GM18499 (cell line): Measurements from ENCODE around the gene CKS2.
"Not testable (repeated sequence)": the region's sequence is repeated elsewhere in the genome, so short reads cannot be mapped to it uniquely, and the experiment has no call there.

Experiments used
- ATAC-seq: cut with Tn5 transposase; IDR thresholded peaks from one replicate; pipeline ENCODE4 v1.9.1; 2021; ENCODE audit warnings: moderate number of reproducible peaks; ENCODE audit not compliant: insufficient read depth, unreplicated experiment

Gene CKS2

DNA sequence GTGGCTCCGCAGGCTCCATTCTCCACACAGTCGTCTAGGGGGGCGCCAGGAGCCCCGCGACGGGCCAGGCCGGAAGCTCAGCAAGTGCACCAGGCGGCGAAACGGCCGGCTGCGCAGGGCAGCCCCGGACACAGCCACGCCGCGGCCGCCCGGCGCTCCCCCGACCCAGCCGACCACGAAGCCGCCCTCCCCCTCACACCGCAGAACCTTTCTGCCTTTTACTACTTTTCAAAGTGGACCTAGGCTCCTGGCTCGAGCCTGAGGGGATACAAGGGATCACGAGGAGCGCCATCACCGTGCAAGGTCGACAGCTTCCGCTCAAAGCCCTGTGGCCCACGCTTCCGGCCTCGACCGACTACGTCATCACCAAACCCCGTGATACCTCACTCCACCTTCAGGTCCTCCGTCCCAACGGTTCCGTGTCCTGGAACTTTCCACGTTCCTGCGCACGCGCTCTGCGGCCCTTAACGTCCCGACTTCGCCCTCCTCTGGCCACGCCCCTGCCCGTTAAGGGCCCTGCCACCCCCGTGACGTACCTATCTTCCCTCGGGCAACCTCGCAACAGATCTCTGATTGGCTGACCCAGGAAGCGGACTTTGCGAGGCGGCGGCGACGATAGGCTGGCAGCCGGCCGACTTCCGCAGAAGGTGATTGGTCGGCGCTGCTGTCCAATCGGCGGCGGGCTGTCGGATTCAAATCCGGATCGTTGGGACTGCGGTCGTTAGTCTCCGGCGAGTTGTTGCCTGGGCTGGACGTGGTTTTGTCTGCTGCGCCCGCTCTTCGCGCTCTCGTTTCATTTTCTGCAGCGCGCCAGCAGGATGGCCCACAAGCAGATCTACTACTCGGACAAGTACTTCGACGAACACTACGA, at the start of gene CKS2:
Gene CKS2 (plus strand): TSS at position 721 of the 871 bp plus-strand sequence. CDS start 98 bp downstream, at position 819.
- peak; percentile 88 for ATAC-seq

- ATAC-seq, result no peak
Observed at GRCh38 chr9:89273528-89274279, 37.3 kb upstream of the CKS2 start.

GRCh38 chr9:89274838-89275237, 36.2 kb upstream of the CKS2 start:
- ATAC-seq, result no peak

- not testable (repeated sequence) for ATAC-seq
Observed at GRCh38 chr9:89276040-89276439, 35.0 kb upstream of the CKS2 start.

DNA sequence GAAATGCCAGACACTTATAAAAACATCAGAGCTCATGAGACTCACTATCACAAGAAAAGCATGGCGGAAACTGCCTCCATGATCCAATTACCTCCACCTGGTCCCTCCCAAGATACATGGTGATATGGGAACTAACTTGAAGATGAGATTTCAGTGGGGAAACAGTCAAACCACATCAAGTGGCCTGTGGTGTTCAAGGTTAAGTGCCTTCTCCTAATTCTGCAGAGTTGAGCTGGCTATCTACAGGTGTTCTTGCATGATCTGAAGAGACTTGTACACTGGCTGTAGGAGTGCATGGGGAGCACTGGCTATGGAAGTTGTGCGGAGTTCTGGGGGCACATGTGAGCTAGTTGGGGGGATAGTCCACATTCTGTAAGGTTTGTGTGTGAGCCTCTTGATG, 34.0 kb upstream of the CKS2 start:
- no peak for ATAC-seq

- no peak for ATAC-seq
Observed at GRCh38 chr9:89277454-89277853, 33.5 kb upstream of the CKS2 start.

DNA sequence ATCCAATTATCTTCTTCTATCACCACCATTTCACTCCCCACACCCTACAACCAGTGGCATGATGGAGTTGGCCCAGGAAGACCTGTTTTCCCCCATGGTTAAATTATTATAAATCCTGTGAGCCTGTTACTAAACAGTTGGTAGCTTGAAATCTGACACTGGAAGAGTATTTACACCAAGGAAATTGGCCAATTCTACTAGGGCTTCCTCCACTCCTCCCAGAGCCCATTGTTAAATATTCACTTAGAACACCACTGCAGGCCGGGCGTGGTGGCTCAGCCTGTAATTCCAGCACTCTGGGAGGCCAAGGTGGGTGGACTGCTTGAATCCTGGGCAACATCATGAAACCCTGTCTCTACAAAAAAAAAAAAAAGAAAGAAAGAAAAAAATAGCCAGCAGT, 32.4 kb upstream of the CKS2 start:
- ATAC-seq, result no peak

DNA sequence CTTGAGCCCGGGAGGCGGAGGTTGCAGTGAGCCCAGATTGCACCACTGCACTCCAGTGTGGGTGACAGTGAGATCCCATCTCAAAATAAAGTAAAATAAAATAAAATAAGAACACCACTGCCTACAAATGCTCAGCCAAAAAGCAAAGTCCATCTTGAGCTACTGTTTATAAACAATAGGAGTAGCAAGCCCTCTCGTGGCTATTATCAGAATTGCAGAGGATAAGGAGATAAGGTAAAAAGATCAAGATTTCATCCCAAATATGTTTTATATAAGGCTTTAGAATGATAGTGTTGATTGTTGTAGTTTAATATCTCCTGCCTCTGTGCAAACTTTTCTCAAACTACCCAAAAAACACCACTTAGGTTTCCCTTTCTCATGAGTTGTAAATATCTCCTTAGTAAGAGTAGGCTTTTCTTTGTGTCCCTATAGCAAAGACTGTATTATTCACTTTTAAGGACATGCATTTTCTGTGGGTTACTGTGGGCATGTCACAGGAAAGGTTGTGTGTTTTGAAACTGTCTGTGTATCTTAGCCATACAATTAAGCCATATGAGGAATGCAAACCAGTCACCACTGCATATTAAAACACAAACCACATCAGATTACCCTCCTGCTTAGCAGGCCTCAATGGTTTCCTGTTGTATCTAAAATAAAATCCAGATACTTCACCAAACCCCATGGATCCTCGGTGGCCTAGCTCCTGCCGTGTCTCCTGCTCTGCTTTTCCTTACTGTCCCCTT, 31.8 kb upstream of the CKS2 start:
- no peak for ATAC-seq

DNA sequence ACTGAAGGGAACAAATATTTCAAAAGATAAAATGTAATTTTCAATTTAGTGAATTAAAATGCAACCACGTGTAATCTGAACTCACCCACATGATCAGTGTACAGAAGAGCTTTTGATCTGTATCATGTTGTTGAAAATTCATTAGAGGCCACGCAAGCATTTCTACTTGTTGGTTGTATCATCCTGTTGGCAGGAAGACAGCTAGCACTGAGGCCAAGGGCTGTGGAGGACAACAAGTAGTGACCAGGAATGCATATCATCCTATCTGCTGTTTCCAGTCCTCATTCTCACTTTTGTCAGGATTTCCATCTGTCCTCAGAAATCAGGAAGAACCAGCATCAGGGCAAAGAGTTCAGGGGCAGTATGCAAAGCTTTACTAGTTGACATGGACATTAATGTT, 29.9 kb upstream of the CKS2 start:
- ATAC-seq, result no peak

DNA sequence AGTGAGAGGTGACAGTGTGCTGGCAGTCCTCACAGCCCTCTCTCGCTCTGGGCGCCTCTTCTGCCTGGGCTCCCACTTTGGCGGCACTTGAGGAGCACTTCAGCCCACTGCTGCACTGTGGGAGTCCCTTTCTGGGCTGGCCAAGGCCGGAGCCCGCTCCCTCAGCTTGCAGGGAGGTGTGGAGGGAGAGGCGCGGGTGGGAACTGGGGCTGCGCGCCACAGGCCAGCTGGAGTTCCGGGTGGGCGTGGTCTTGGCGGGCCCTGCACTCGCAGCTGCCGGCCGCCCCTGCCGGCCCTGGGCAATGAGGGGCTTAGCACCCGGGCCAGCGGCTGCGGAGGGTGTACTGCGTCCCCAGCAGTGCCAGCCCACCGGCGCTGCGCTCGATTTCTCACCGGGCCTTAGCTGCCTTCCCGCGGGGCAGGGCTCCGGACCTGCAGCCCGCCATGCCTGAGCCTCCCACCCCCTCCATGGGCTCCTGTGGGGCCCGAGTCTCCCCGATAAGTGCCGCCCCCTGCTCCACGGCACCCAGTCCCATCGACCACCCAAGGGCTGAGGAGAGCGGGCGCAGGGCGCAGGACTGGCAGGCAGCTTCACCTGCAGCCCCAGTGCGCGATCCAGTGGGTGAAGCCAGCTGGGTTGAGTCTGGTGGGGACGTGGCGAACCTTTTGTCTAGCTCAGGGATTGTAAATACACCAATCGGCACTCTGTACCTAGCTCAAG, 28.6 kb upstream of the CKS2 start:
- not testable (repeated sequence) for ATAC-seq

DNA sequence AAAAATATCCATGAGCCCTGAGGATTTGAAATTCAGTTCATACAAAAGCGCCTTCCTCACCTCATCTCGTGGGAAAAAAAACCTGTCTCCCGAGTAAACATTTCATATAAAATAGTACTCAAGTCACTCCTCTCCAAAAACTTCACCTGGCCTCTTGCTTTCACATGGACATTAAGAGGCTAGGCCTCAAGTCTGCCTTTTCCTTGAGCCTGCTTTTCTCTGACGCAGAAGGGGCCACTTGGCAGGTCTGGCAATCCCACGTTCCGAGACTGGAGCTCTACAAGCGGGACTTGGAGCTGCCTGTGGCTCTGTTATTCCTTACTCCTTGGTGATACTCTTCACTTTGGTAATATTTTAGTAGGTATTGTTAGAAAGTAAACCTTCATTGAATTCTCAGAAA, 26.9 kb upstream of the CKS2 start:
- no peak for ATAC-seq

- ATAC-seq, result no peak
Observed at GRCh38 chr9:89291741-89292140, 19.3 kb upstream of the CKS2 start.

GRCh38 chr9:89293014-89293413, 18.0 kb upstream of the CKS2 start:
- ATAC-seq, result no peak

GRCh38 chr9:89295400-89295799, 15.6 kb upstream of the CKS2 start:
- no peak for ATAC-seq

DNA sequence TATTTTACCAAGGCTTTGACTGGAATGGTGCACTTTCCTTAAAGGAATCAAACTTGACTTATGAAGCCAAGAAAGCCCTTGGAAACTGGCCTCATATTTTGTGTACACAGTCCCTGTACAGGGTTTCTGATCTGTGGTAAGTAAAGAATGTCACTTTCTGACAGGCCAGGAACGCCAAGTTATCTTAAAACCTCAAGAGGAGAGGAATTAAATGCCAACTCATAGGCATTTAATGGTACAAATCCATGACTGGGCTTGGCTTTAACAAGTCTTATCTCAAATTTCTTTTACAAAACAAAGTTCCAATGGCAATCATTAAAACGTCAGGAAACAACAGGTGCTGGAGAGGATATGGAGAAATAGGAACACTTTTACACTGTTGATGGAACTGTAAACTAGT, 9.0 kb upstream of the CKS2 start:
- ATAC-seq, result not testable (repeated sequence)

DNA sequence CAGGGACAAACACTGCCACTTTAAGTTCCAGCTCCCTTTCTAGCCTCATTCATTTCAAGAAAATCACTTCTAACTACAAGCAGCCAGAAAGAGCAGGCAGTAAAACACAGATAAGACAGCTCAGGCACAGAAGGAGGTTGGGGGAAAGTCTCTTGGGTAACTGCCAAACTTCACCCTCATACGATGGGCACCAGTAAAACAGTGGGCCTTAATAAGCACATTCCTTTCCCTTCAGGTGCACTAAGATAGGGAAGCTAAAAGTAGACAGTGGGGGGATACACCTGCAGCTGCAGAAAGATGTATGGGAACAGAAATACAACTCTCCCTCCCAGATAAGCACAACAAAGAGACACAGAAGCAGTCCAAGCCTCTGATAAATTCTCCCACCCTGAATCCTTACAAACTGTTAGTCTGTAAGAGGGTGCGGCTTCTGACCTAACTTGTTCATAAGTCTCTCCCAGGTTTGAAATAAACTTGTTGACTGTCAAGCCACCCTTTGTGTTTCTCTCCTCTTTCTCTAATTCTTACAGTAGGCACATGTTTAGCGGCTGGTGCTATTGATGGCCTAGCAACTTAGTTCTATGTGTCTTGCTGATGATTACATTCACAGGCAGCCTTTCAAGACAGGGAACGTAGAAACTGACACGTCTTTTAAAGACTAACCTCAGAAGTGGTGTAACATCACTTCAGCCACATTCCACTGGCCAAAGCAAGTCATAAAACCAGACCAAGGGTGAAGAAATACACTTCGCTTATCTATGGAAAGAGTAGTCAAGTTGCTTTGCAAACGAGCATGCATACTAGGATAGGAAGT, 6.8 kb upstream of the CKS2 start:
- ATAC-seq, result no peak

GRCh38 chr9:89304834-89305188, 6.2 kb upstream of the CKS2 start:
- ATAC-seq, result no peak

DNA sequence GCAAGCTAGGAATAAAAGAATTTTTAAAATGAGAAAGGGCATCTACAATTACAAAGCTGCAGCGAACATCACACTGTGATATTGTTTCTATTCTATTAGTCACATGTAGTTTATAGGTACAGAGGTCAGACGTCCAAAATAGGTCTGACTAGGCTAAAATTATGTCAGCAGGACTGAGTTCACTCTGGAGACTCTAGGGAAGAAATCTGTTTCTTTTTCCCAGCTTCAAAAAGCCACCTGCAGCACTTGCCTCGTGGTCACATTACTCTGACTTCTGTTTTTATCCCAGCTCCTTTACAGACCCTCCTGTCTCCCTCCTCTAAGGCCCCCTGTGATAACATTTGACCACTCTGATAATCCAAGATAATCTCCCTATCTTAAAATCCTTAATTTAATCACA, 5.1 kb upstream of the CKS2 start:
- ATAC-seq, result no peak

DNA sequence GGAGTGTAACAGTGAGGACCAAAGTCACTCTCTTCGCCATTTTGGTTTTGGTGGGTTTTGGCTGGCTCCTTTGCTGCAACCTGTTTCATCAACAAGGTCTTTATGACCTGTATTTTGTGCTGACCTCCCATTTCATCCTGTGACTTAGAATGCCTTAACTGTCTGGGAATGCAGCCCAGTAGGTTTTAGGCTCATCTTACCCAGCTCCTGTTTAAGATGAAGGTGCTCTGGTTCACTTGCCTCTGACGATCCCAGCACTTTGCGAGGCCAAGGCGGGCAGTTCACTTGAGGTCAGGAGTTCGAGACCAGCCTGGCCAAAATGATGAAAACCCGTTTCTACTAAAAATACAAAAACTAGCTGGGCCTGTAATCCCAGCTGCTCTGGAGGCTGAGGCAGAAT, 1.8 kb upstream of the CKS2 start:
- ATAC-seq, result no peak
